ENCODE measurements around the gene SCN8A. TPM values are rescaled to one million over a fixed set of nuclear protein-coding genes. Genes with fewer than 3 reads are reported as not detected.

The SCN8A gene
- total RNA-seq, 1 donor from 2014 or later = 2.7 TPM

GRCh38 chr12:51832354-51833107 lies 241.5 kb downstream of the SCN8A start:
- H3K36me3 Mint-ChIP-seq = no peaks in the 10 kb centered on the region
- H3K27ac Mint-ChIP-seq = no peak overlapping the region
- TF ChIP-seq CTCF (IDR thresholded peaks at IDR 0.05; ENCODE audit: unreplicated experiment) = no peak
- no peaks in the 10 kb centered on the region for H3K9me3 Mint-ChIP-seq
- peaks cover 29% of the 10 kb centered on the region for H3K4me1 Mint-ChIP-seq
- H3K27me3 Mint-ChIP-seq (ENCODE audit: low read depth) = peaks cover 2% of the 10 kb centered on the region
- DNase-seq (ENCODE audit: low spot score in 2 of 2, unreplicated experiment in 2 of 2) = no peak
- no peak overlapping the region for H3K4me3 Mint-ChIP-seq

DNA sequence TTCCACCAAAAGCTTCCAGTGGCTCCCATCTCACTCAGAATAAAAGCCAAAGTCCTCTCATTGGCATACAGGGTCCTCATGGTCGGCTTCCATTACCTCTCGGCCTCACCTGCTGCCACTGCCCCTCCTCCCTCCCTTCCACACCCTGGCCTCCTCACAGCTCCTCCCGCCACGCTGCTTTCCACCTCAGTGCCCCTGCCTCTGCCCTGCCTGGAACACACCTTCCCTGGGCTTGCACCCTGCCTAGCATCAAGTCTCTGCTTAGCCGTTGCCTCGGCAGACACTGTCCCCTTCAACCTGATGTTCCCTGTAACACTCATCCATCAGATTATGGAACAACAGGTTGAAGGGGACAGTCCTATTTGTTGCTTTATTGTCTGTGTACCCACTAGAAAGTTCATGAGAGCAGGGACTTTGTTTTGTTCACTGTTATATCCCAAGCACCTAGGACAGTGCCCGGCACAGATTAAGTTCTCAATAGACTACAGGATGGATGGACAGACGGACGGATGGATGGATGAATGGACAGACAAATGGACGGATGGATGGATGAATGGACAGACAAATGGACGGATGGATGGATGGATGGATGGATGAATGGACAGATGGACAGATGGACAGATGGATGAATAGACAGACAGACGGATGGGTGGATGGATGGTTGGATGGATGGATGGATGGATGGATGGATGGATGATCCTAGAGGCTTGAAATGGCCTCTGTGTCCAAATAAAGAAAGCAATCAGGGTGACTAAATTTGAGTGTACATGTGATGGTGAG lies 242.6 kb downstream of the SCN8A start:
- no peaks in the 10 kb centered on the region for H3K9me3 Mint-ChIP-seq
- H3K4me3 Mint-ChIP-seq = no peak overlapping the region
- no peaks in the 10 kb centered on the region for H3K36me3 Mint-ChIP-seq
- no peak for TF ChIP-seq CTCF (IDR thresholded peaks at IDR 0.05; ENCODE audit: unreplicated experiment)
- peaks cover 26% of the 10 kb centered on the region for H3K4me1 Mint-ChIP-seq
- no peak overlapping the region for H3K27ac Mint-ChIP-seq
- no peak for DNase-seq (ENCODE audit: low spot score in 2 of 2, unreplicated experiment in 2 of 2)
- peaks cover 2% of the 10 kb centered on the region for H3K27me3 Mint-ChIP-seq (ENCODE audit: low read depth)

DNA sequence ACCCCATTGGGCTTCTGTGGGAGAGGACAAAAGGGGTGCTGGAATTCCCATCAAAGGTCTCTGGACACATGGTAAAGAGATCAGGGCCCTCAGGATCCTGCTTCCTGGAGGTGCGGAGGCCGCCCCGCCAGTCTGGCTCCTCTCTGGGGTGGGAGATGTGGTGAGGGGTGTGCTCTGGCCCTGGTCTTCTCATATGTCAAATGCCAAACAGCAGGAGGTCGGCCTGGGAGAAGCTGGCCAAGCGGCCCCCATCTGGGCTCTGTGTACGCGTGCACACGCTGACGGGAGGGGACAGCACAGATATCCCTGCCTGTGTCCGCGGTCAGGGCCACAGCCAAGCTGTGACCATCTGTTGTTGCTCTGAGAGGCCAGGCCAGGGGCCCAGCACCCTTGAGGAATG lies 243.4 kb downstream of the SCN8A start:
- no peaks in the 10 kb centered on the region for H3K36me3 Mint-ChIP-seq
- no peaks in the 10 kb centered on the region for H3K9me3 Mint-ChIP-seq
- H3K4me3 Mint-ChIP-seq = no peak overlapping the region
- no peak for TF ChIP-seq CTCF (IDR thresholded peaks at IDR 0.05; ENCODE audit: unreplicated experiment)
- no peak for DNase-seq (ENCODE audit: low spot score in 2 of 2, unreplicated experiment in 2 of 2)
- H3K27ac Mint-ChIP-seq = no peak overlapping the region
- H3K4me1 Mint-ChIP-seq = peaks cover 29% of the 10 kb centered on the region
- H3K27me3 Mint-ChIP-seq (ENCODE audit: low read depth) = peaks cover 2% of the 10 kb centered on the region

- Mint-ChIP-seq H3K9me3 (no peaks in the 10 kb centered on the region), H3K36me3 (no peaks in the 10 kb centered on the region), H3K4me1 (peaks cover 33% of the 10 kb centered on the region), H3K27ac (no peak overlapping the region), H3K27me3 (ENCODE audit: low read depth) (peaks cover 2% of the 10 kb centered on the region), H3K4me3 (no peak overlapping the region)
- no peak for TF ChIP-seq CTCF (IDR thresholded peaks at IDR 0.05; ENCODE audit: unreplicated experiment)
- DNase-seq (ENCODE audit: low spot score in 2 of 2, unreplicated experiment in 2 of 2) = no peak
Measured at GRCh38 chr12:51836041-51836826, 245.2 kb downstream of the SCN8A start.

DNA sequence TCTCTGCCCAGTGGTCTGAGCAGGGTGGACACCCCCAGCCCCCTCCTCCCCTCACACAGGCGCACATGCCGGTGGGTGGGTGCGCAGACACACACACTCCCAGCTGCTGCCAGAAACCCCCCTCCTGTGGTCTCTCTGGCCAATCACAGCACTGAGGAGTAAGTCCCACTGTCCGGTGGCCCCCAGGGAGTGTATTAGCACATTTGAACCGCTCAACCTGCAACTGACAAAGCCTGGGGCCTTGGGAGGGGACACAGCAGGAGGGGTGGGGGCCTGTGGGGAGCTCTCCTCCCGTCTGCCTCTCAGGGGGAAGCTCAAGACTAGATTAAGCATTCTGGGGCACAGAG lies 245.8 kb downstream of the SCN8A start:
- no peak for TF ChIP-seq CTCF (IDR thresholded peaks at IDR 0.05; ENCODE audit: unreplicated experiment)
- Mint-ChIP-seq H3K4me3 (no peak overlapping the region), H3K9me3 (no peaks in the 10 kb centered on the region), H3K4me1 (peaks cover 39% of the 10 kb centered on the region), H3K27ac (no peak overlapping the region), H3K27me3 (ENCODE audit: low read depth) (peaks cover 2% of the 10 kb centered on the region), H3K36me3 (no peaks in the 10 kb centered on the region)
- DNase-seq (ENCODE audit: low spot score in 2 of 2, unreplicated experiment in 2 of 2) = no peak
